Fibroblast of pulmonary artery (primary cell): ENCODE measurements around the gene DMD.
"Not testable (repeated sequence)": the region's sequence is repeated elsewhere in the genome, so short reads cannot be mapped to it uniquely, and the experiment has no call there.

ENCODE experiments used
- DNase-seq: peaks from one replicate; pipeline ENCODE4 v3.0.0-alpha.2; 2010; ENCODE audit warnings: low read depth
- H3K4me3 ChIP-seq: replicated peaks from 2 replicates; pipeline ENCODE4 v1.5.1; 2011; ENCODE audit warnings: low read depth, mild to moderate bottlenecking, control low read depth, low read length, moderate library complexity
- CTCF ChIP-seq: IDR thresholded peaks from 2 replicates; pipeline ENCODE4 v1.5.1; 2011; ENCODE audit warnings: mild to moderate bottlenecking, control low read depth, low read length, inconsistent platforms; ENCODE audit errors: missing control alignments

Gene DMD

DNA sequence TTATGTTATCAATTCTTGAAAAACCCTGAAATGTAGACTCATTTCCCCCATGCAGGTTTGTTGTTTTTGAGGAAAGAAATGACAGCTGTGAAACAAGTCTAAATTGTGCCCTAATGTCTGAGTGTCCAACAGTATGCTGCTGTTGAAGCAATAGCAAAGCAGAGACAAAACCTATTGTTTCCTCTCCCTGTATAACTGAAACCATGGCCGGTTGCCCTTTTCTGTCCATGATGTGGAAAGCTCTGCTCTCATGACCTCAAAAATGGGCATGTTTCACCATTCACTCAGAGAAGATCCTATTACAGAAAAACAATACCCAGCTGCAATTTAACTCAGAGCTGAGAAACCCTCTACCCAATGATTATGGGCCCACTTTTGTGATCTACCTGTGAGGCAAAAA, 1826.9 kb downstream of the DMD start:
- peak; percentile 34 for DNase-seq
- H3K4me3 ChIP-seq = no peak overlapping the region
- no peak for TF ChIP-seq CTCF

GRCh38 chrX:31383991-31384390, 1827.4 kb downstream of the DMD start:
- TF ChIP-seq CTCF = no peak
- no peak overlapping the region for H3K4me3 ChIP-seq
- no peak for DNase-seq

DNA sequence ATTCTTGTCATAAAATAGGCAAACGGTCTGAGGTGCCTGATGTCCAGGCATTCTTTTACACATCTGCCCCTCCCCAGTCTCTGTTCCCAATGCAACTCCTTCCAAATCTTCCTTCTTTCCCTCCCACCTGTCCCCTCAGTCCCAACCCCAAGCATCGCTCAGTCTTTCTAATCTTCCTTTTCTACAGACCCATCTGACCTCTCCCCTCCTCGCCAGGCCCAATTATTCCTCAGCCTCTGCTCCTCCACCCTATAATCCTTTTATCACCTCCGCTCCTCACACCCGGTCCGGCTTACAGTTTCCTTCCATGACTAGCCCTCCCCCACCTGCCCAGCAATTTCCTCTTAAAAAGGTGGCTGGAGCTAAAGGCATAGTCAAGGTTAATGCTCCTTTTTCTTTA, 1832.4 kb downstream of the DMD start:
- not testable (repeated sequence) for H3K4me3 ChIP-seq, DNase-seq

GRCh38 chrX:31377821-31378220, 1833.5 kb downstream of the DMD start:
- not testable (repeated sequence) for H3K4me3 ChIP-seq, DNase-seq

DNA sequence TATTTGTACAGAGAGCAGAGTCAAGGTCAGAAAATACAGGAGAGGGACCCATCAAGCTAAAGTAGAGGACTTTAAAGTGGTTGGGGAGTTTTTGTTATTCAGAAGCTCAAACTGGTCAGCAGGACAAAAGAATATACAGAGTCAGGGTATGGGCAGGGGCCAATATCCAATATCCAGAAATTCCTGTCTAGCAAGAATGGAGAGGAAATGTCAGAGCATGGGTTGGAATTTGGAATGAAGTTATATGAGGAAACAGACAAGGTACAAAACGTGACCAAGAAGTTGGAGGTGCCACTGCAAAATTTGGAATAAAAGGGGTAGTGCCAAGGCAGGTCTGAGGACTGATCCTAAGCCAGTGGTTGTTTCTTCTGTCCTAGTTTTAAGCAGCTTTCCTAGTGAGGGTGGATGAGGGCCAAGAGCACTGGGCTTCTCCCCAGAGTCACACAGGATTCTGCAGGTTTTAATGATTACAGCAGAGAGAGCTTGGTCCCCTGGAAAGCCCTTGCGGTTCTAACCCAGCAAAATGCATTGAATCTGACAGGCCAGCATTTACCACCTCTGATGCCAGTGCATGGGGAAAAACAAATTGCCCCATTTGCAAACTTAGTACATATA, 1834.8 kb downstream of the DMD start:
- H3K4me3 ChIP-seq = no peak overlapping the region
- no peak for TF ChIP-seq CTCF
- DNase-seq = no peak

- no peak for TF ChIP-seq CTCF
- H3K4me3 ChIP-seq = no peak overlapping the region
- DNase-seq = no peak
Observed at GRCh38 chrX:31374786-31375185, 1836.6 kb downstream of the DMD start.

- H3K4me3 ChIP-seq = no peak overlapping the region
Observed at GRCh38 chrX:31371956-31372355, 1839.4 kb downstream of the DMD start.

More at GRCh38 chrX:31371956-31372355, 1839.4 kb downstream of the DMD start:
- DNase-seq = no peak
- TF ChIP-seq CTCF = no peak
